ENCODE data around the gene KLHL20.

DNA sequence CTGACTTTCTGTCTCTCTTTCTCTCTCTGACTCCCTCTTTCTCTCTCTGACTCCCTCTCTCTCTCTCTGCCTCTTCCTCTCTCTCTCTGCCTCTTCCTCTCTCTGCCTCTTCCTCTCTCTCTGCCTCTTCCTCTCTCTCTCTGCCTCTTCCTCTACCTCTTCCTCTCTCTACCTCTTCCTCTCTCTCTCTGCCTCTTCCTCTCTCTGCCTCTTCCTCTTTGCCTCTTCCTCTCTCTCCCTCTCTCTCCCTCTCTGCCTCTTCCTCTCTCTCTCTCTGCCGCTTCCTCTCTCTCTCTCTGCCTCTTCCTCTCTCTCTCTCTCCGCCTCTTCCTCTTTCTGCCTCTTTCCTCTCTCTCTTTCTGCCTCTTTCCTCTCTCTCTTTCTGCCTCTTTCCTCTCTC, 26.5 kb upstream of the KLHL20 start:
- TF ChIP-seq, protein P1, sequence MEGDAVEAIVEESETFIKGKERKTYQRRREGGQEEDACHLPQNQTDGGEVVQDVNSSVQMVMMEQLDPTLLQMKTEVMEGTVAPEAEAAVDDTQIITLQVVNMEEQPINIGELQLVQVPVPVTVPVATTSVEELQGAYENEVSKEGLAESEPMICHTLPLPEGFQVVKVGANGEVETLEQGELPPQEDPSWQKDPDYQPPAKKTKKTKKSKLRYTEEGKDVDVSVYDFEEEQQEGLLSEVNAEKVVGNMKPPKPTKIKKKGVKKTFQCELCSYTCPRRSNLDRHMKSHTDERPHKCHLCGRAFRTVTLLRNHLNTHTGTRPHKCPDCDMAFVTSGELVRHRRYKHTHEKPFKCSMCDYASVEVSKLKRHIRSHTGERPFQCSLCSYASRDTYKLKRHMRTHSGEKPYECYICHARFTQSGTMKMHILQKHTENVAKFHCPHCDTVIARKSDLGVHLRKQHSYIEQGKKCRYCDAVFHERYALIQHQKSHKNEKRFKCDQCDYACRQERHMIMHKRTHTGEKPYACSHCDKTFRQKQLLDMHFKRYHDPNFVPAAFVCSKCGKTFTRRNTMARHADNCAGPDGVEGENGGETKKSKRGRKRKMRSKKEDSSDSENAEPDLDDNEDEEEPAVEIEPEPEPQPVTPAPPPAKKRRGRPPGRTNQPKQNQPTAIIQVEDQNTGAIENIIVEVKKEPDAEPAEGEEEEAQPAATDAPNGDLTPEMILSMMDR (IDR thresholded peaks at IDR 0.05; ENCODE audit: extremely low read depth in 1 of 2, insufficient read depth in 1 of 2, low read depth in 1 of 2, low read length in 2 of 2) = no peak
- TF ChIP-seq POLR2A (IDR thresholded peaks at IDR 0.05; ENCODE audit: low read depth, low read length) = no peak
- TF ChIP-seq, protein P2, sequence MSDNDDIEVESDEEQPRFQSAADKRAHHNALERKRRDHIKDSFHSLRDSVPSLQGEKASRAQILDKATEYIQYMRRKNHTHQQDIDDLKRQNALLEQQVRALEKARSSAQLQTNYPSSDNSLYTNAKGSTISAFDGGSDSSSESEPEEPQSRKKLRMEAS (IDR thresholded peaks at IDR 0.05; ENCODE audit: insufficient read depth, insufficient read length) = no peak

Data from endothelial cell of umbilical vein (primary cell).